B cell (primary cell): ENCODE results near the gene S100A8. TPM values are rescaled to one million over a fixed set of nuclear protein-coding genes. Genes with fewer than 3 reads are reported as not detected.
"Not testable (repeated sequence)": the region's sequence is repeated elsewhere in the genome, so short reads cannot be mapped to it uniquely, and the experiment has no call there.

Source experiments
- ATAC-seq: fragments of 200-7000 bp; cut with Tn5 transposase; one replicate; pipeline ENCODE4 v1.10.0; 2021; ENCODE audit warnings: low read depth, mild to moderate bottlenecking, moderate number of reproducible peaks, moderate library complexity
- CTCF ChIA-PET: fragments of 350-600 bp; sonication (Branson Sonifier 250); formaldehyde crosslinking; loops from one replicate; lab custom pipeline; 2021; ENCODE audit warnings: antibody characterized with exemption, inconsistent platforms; lab: Charles Lee
- POLR2A ChIA-PET: fragments of 350-600 bp; sonication (Branson Sonifier 250); formaldehyde crosslinking; loops from one replicate; lab custom pipeline; 2021; ENCODE audit warnings: antibody characterized with exemption; lab: Charles Lee
- DNase-seq: peaks from one replicate; pipeline ENCODE4 v3.0.0; 2013
- H2AFZ ChIP-seq: 2 replicates; pipeline ENCODE4 v1.6.1; 2012; ENCODE audit warnings: mild to moderate bottlenecking, low read depth, low read length; ENCODE audit not compliant: insufficient read depth, poor library complexity, severe bottlenecking
- H3K27ac ChIP-seq, 2 donors: 1 replicate in 1 of 2; 2 replicates in 1 of 2; pipeline ENCODE4 v1.5.1; 2012 to 2013; ENCODE audit warnings: low read length in 2 of 2, mild to moderate bottlenecking in 2 of 2, moderate library complexity in 1 of 2
- H3K27me3 ChIP-seq, 4 experiments: fragments of 200-600 bp in 1 of 4; sonication (generic) in 1 of 4; replicated peaks in 1 of 4; 1 replicate in 2 of 4; 2 replicates in 2 of 4; pipeline versions ENCODE4 v1.6.1 to v1.7.0; 2013 to 2016; ENCODE audit warnings: low read length in 3 of 4, mild to moderate bottlenecking in 2 of 4, mixed read lengths in 1 of 4, moderate library complexity in 1 of 4; ENCODE audit not compliant: insufficient read depth in 4 of 4, control insufficient read depth in 3 of 4; ENCODE audit errors: control extremely low read depth in 1 of 4
- H3K36me3 ChIP-seq, 2 experiments: replicated peaks in 1 of 2; 1 replicate in 1 of 2; 2 replicates in 1 of 2; pipeline versions ENCODE4 v1.6.1 to v1.7.1; 2013; ENCODE audit warnings: low read length in 1 of 2; ENCODE audit not compliant: insufficient read depth in 2 of 2, control insufficient read depth in 1 of 2; ENCODE audit errors: control extremely low read depth in 1 of 2, extremely low read depth in 1 of 2
- H3K4me1 ChIP-seq, 2 donors: fragments of 200-600 bp in 1 of 2; sonication (generic) in 1 of 2; 1 replicate in 1 of 2; 2 replicates in 1 of 2; pipeline versions ENCODE4 v1.5.1 to v1.6.1; 2013 to 2017; ENCODE audit warnings: low read length in 2 of 2; ENCODE audit not compliant: control insufficient read depth in 2 of 2, insufficient read depth in 2 of 2
- H3K4me2 ChIP-seq: replicated peaks from 2 replicates; pipeline ENCODE3; 2012; ENCODE audit warnings: mild to moderate bottlenecking, low read depth, low read length; ENCODE audit not compliant: poor library complexity, severe bottlenecking
- H3K4me3 ChIP-seq, 5 experiments: fragments of 200-600 bp in 1 of 5; sonication (generic) in 1 of 5; 1 replicate in 3 of 5; 2 replicates in 2 of 5; pipeline versions ENCODE4 v1.5.1 to v1.7.0; 2011 to 2016; ENCODE audit warnings: low read length in 4 of 5, mild to moderate bottlenecking in 4 of 5, low read depth in 2 of 5, control low read depth in 1 of 5, moderate library complexity in 1 of 5; ENCODE audit not compliant: insufficient read depth in 1 of 5; ENCODE audit errors: control extremely low read depth in 1 of 5, extremely low read depth in 1 of 5
- H3K79me2 ChIP-seq: fragments of 200-600 bp; sonication (generic); one replicate; pipeline ENCODE4 v1.6.0; 2016; ENCODE audit warnings: low read length; ENCODE audit not compliant: control insufficient read depth, insufficient read depth
- H3K9ac ChIP-seq: fragments of 200-600 bp; sonication (generic); 2 replicates; pipeline ENCODE4 v1.6.1; 2017; ENCODE audit warnings: mild to moderate bottlenecking, low read length, moderate library complexity
- H3K9me3 ChIP-seq, 3 donors: one replicate each; pipeline versions ENCODE4 v1.6.1 to v1.7.1; 2013; ENCODE audit warnings: low read length in 2 of 3; ENCODE audit not compliant: control insufficient read depth in 2 of 3, insufficient read depth in 1 of 3; ENCODE audit errors: control extremely low read depth in 1 of 3
- H4K20me1 ChIP-seq: 2 replicates; pipeline ENCODE4 v1.6.0; 2012; ENCODE audit warnings: mild to moderate bottlenecking, low read length; ENCODE audit not compliant: insufficient read depth, control insufficient read depth, poor library complexity, severe bottlenecking
- H3K27ac Mint-ChIP-seq: one replicate; pipeline ENCODE4 v1.8.0; 2021; ENCODE audit warnings: mixed read lengths
- H3K27me3 Mint-ChIP-seq: one replicate; pipeline ENCODE4 v1.8.0; 2021; ENCODE audit warnings: mixed read lengths
- H3K4me1 Mint-ChIP-seq: one replicate; pipeline ENCODE4 v1.8.0; 2021; ENCODE audit warnings: mixed read lengths
- H3K4me3 Mint-ChIP-seq: one replicate; pipeline ENCODE4 v1.8.0; 2021; ENCODE audit warnings: mixed read lengths
- H3K9me3 Mint-ChIP-seq: one replicate; pipeline ENCODE4 v1.8.0; 2022; ENCODE audit warnings: mixed read lengths; ENCODE audit not compliant: insufficient read depth
- EZH2 ChIP-seq: IDR thresholded peaks from 2 replicates; pipeline ENCODE4 v1.6.1; 2012; ENCODE audit warnings: borderline replicate concordance, low read depth, mild to moderate bottlenecking, moderate library complexity, low read length; ENCODE audit not compliant: insufficient read depth, poor library complexity, severe bottlenecking
- WGBS: methylation state at CpG from one replicate; pipeline ENCODE4 v1.1.5; 2013; ENCODE audit warnings: missing lambda C conversion rate; ENCODE audit not compliant: insufficient coverage; 5-methylcytosine and 5-hydroxymethylcytosine counted together
- intact Hi-C: fragments of 100-400 bp; cut with micrococcal nuclease; formaldehyde crosslinking; loops from one replicate; pipeline ENCODE4 v1.10.0; 2022
- polyA plus RNA-seq: library from polyadenylated mRNA; depleted of rRNA; stranded (reverse); fragments of >200 nt; gene quantifications from 2 replicates; pipeline ENCODE4 v1.2.3, GENCODE V29; 2012
- total RNA-seq, 2 donors: library from RNA; stranded (reverse); fragments of 120-200 nt in 1 of 2; gene quantifications; 1 replicate in 1 of 2; 2 replicates in 1 of 2; pipeline versions ENCODE4 v1.2.3 to v1.2.4, GENCODE V29; 2013 to 2022
- TF ChIP-seq, protein P1 (sequence below): fragments of 200-600 bp; IDR thresholded peaks from one replicate; pipeline ENCODE4 v1.8.0; 2022; ENCODE audit warnings: antibody characterized with exemption, mild to moderate bottlenecking

Gene S100A8
- total and polyA plus RNA-seq, 2 donors (not counting 1 experiment from before 2014, with no cell fraction given), result 3.3 to 16.7 TPM

DNA sequence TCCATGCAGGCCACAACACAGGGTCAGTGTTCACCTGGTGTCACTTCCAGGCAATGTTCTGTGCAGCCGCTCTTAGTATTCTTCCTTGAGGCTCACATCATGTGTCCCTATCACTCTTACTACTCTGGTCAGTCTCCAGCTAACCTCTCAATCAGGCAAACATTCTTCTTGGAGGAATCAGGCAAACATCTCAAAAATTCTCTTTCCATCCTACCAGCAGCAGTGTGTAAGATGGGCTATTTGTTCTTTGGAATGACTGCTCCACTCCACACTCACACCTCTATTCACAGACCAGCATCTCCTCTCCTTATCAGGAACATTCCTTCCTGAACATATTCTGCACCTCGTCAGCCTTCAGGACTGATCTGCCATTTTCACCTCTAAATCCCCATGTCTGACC, 29.4 kb upstream of the S100A8 start:
- H3K4me1 ChIP-seq, result no peaks in the 10 kb centered on the region
- Mint-ChIP-seq H3K9me3 (no peaks in the 10 kb centered on the region), H3K4me1 (no peaks in the 10 kb centered on the region), H3K27me3 (peaks cover 41% of the 10 kb centered on the region), H3K27ac (no peak overlapping the region), H3K4me3 (no peak overlapping the region)
- ATAC-seq (no peak), DNase-seq (no peak)
- no peak overlapping the region for H3K9ac ChIP-seq
- no peaks in the 10 kb centered on the region for H3K36me3 ChIP-seq
- H3K4me2 ChIP-seq, result no peak overlapping the region
- H3K27me3 ChIP-seq, result peaks cover 0 to 13% (median 3%) of the 10 kb centered on the region in 4 experiments
- no peaks in the 10 kb centered on the region for H3K79me2 ChIP-seq
- no peak overlapping the region for H3K4me3 ChIP-seq
- TF ChIP-seq EZH2, result no peak
- TF ChIP-seq, protein P1, sequence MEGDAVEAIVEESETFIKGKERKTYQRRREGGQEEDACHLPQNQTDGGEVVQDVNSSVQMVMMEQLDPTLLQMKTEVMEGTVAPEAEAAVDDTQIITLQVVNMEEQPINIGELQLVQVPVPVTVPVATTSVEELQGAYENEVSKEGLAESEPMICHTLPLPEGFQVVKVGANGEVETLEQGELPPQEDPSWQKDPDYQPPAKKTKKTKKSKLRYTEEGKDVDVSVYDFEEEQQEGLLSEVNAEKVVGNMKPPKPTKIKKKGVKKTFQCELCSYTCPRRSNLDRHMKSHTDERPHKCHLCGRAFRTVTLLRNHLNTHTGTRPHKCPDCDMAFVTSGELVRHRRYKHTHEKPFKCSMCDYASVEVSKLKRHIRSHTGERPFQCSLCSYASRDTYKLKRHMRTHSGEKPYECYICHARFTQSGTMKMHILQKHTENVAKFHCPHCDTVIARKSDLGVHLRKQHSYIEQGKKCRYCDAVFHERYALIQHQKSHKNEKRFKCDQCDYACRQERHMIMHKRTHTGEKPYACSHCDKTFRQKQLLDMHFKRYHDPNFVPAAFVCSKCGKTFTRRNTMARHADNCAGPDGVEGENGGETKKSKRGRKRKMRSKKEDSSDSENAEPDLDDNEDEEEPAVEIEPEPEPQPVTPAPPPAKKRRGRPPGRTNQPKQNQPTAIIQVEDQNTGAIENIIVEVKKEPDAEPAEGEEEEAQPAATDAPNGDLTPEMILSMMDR, result no peak
- no peak overlapping the region for H2AFZ ChIP-seq
- POLR2A ChIA-PET, result no interaction called here
- H4K20me1 ChIP-seq, result no peaks in the 10 kb centered on the region
- H3K9me3 ChIP-seq, result no peaks in the 10 kb centered on the region
- no peak overlapping the region for H3K27ac ChIP-seq
- intact Hi-C loops, result no loop called here
- WGBS, result 83% methylated on average over 2 of the region's 2 CpGs
- CTCF ChIA-PET, result no interaction called here

DNA sequence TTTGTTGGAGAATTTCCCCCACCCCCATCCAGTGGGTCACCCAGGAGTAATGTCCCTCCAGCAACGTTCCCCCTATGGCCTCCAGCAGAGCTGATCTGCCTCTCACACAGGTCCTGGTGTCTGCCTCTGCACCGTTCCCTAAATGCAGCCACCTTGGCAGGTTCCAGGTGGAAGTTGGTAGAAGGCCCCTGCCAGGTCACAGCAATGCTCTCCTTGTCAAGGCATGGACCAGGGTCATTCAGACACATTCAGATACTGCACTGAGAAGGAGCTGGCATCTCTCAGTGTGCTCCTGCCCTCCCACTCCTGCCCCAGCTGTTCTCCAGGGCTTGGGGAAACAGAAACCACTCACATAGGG, 28.5 kb upstream of the S100A8 start:
- H2AFZ ChIP-seq, H4K20me1 ChIP-seq, H3K9me3 Mint-ChIP-seq, H3K9me3 ChIP-seq, H3K36me3 ChIP-seq, CTCF ChIA-PET, POLR2A ChIA-PET, H3K4me3 ChIP-seq, H3K9ac ChIP-seq, ATAC-seq, H3K79me2 ChIP-seq, intact Hi-C loops, H3K4me2 ChIP-seq, H3K27ac ChIP-seq, H3K4me1 Mint-ChIP-seq, H3K4me3 Mint-ChIP-seq, H3K4me1 ChIP-seq, H3K27ac Mint-ChIP-seq, DNase-seq: not testable (repeated sequence)
- H3K27me3 ChIP-seq, result peaks cover 0 to 13% (median 3%) of the 10 kb centered on the region in 4 experiments
- 52% methylated on average over 2 of the region's 2 CpGs for WGBS
- peaks cover 36% of the 10 kb centered on the region for H3K27me3 Mint-ChIP-seq

- CTCF ChIA-PET, H3K4me3 Mint-ChIP-seq, H3K79me2 ChIP-seq, H2AFZ ChIP-seq, H3K9ac ChIP-seq, H3K9me3 ChIP-seq, H3K4me1 ChIP-seq, H3K9me3 Mint-ChIP-seq, ATAC-seq, H3K27ac ChIP-seq, intact Hi-C loops, H4K20me1 ChIP-seq, H3K4me1 Mint-ChIP-seq, H3K27ac Mint-ChIP-seq, DNase-seq, POLR2A ChIA-PET, H3K4me3 ChIP-seq, H3K36me3 ChIP-seq, H3K4me2 ChIP-seq: not testable (repeated sequence)
- H3K27me3 ChIP-seq, result peaks cover 0 to 13% (median 3%) of the 10 kb centered on the region in 4 experiments
- peaks cover 35% of the 10 kb centered on the region for H3K27me3 Mint-ChIP-seq
- 82% methylated on average over 5 of the region's 7 CpGs for WGBS
These were observed 28.0 kb upstream of the S100A8 start for GRCh38 chr1:153418758-153419435.
